HEK293 (cell line): ENCODE measurements around the gene NTSR1.

Experiments used
- GLI2 ChIP-seq: fragments of 450-650 bp; formaldehyde crosslinking; IDR thresholded peaks from 2 replicates; pipeline ENCODE4; 2017; ENCODE audit warnings: missing biosample characterization, missing genetic modification characterization, low read depth, borderline replicate concordance
- PRDM1 ChIP-seq: fragments of 450-650 bp; formaldehyde crosslinking; IDR thresholded peaks from 2 replicates; pipeline ENCODE4; 2016; ENCODE audit warnings: missing biosample characterization, missing genetic modification characterization
- YY1 ChIP-seq: fragments of 450-650 bp; formaldehyde crosslinking; IDR thresholded peaks from 2 replicates; pipeline ENCODE4 v1.5.1; 2018; ENCODE audit warnings: missing biosample characterization, missing genetic modification characterization
- ZNF214 ChIP-seq: fragments of 450-650 bp; formaldehyde crosslinking; IDR thresholded peaks from 2 replicates; pipeline ENCODE4 v1.5.1; 2017; ENCODE audit warnings: missing biosample characterization, mild to moderate bottlenecking, missing genetic modification characterization, borderline replicate concordance
- ZNF341 ChIP-seq: fragments of 450-650 bp; formaldehyde crosslinking; IDR thresholded peaks from 2 replicates; pipeline ENCODE4; 2016; ENCODE audit warnings: low read depth, missing biosample characterization, missing genetic modification characterization
- ZNF473 ChIP-seq: fragments of 450-650 bp; formaldehyde crosslinking; IDR thresholded peaks from 2 replicates; pipeline ENCODE4 v1.5.1; 2017; ENCODE audit warnings: missing biosample characterization, missing genetic modification characterization
- ZNF548 ChIP-seq: fragments of 450-650 bp; formaldehyde crosslinking; IDR thresholded peaks from 2 replicates; pipeline ENCODE4 v1.5.1; 2016; ENCODE audit warnings: missing biosample characterization, missing genetic modification characterization
- ZNF785 ChIP-seq: fragments of 450-650 bp; formaldehyde crosslinking; IDR thresholded peaks from 2 replicates; pipeline ENCODE4 v1.5.1; 2016; ENCODE audit warnings: missing biosample characterization, missing genetic modification characterization
- TF ChIP-seq, protein P1 (sequence below): fragments of 450-650 bp; formaldehyde crosslinking; IDR thresholded peaks from 2 replicates; pipeline ENCODE4 v1.5.1; 2016; ENCODE audit warnings: missing biosample characterization, missing genetic modification characterization
- TF ChIP-seq, protein P2 (sequence below): fragments of 450-650 bp; formaldehyde crosslinking; IDR thresholded peaks from 2 replicates; pipeline ENCODE4 v1.5.1; 2016; ENCODE audit warnings: missing biosample characterization, missing genetic modification characterization
- TF ChIP-seq, protein P3 (sequence below): fragments of 450-650 bp; formaldehyde crosslinking; IDR thresholded peaks from 2 replicates; pipeline ENCODE4 v1.5.1; 2016; ENCODE audit warnings: missing biosample characterization, missing genetic modification characterization
- TF ChIP-seq, protein P4 (sequence below): fragments of 450-650 bp; formaldehyde crosslinking; conservative IDR thresholded peaks from 2 replicates; pipeline ENCODE4 v1.5.1; 2016; ENCODE audit warnings: low read depth, missing biosample characterization, missing genetic modification characterization
- TF ChIP-seq, protein P5 (sequence below): fragments of 450-650 bp; formaldehyde crosslinking; IDR thresholded peaks from 2 replicates; pipeline ENCODE4 v1.5.1; 2016; ENCODE audit warnings: missing biosample characterization, missing genetic modification characterization
- TF ChIP-seq, protein P6 (sequence below): fragments of 450-650 bp; IDR thresholded peaks from 2 replicates; pipeline ENCODE4 v1.5.1; 2018; ENCODE audit warnings: missing biosample characterization, missing genetic modification characterization

DNA sequence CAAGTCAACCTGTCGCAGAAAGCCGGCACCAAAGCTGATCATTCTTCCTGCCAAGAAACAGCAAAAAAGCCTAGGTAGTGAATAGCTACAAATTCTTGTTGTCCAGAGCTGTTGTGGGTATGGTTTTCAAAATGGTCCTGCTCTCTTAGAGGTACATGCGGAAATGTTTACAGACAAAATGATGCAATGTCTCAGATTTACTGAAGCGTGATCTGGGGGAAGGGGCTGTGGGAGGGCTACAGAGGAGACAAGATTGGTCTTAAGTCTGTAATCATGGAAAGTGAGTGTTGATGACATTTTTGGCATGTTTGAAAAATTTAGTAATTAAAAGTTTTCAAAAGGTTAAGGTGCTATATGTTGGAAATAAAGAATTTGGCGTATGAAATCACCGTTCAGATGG lies 6.2 kb downstream of the NTSR1 start:
- TF ChIP-seq ZNF214 (no peak), ZNF548 (tag by site-specific recombination) (no peak), PRDM1 (tag by site-specific recombination) (no peak), ZNF473 (tag by site-specific recombination) (no peak), GLI2 (tag by site-specific recombination) (no peak), YY1 (tag by site-specific recombination) (no peak), ZNF785 (tag by site-specific recombination) (no peak), ZNF341 (tag by site-specific recombination) (no peak)
- TF ChIP-seq, protein P1, sequence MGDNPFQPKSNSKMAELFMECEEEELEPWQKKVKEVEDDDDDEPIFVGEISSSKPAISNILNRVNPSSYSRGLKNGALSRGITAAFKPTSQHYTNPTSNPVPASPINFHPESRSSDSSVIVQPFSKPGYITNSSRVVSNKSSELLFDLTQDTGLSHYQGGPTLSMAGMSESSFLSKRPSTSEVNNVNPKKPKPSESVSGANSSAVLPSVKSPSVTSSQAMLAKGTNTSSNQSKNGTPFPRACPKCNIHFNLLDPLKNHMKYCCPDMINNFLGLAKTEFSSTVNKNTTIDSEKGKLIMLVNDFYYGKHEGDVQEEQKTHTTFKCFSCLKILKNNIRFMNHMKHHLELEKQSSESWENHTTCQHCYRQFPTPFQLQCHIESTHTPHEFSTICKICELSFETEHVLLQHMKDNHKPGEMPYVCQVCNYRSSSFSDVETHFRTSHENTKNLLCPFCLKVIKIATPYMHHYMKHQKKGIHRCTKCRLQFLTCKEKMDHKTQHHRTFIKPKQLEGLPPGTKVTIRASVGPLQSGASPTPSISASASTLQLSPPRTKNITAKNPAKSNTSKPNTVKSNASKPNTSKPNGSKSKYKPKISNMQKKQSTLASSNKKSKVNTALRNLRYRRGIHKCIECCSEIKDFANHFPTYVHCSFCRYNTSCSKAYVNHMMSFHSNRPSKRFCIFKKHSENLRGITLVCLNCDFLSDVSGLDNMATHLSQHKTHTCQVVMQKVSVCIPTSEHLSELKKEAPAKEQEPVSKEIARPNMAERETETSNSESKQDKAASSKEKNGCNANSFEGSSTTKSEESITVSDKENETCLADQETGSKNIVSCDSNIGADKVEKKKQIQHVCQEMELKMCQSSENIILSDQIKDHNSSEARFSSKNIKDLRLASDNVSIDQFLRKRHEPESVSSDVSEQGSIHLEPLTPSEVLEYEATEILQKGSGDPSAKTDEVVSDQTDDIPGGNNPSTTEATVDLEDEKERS (tag by site-specific recombination): no peak
- TF ChIP-seq, protein P2, sequence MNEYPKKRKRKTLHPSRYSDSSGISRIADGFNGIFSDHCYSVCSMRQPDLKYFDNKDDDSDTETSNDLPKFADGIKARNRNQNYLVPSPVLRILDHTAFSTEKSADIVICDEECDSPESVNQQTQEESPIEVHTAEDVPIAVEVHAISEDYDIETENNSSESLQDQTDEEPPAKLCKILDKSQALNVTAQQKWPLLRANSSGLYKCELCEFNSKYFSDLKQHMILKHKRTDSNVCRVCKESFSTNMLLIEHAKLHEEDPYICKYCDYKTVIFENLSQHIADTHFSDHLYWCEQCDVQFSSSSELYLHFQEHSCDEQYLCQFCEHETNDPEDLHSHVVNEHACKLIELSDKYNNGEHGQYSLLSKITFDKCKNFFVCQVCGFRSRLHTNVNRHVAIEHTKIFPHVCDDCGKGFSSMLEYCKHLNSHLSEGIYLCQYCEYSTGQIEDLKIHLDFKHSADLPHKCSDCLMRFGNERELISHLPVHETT (tag by site-specific recombination): no peak
- TF ChIP-seq, protein P3, sequence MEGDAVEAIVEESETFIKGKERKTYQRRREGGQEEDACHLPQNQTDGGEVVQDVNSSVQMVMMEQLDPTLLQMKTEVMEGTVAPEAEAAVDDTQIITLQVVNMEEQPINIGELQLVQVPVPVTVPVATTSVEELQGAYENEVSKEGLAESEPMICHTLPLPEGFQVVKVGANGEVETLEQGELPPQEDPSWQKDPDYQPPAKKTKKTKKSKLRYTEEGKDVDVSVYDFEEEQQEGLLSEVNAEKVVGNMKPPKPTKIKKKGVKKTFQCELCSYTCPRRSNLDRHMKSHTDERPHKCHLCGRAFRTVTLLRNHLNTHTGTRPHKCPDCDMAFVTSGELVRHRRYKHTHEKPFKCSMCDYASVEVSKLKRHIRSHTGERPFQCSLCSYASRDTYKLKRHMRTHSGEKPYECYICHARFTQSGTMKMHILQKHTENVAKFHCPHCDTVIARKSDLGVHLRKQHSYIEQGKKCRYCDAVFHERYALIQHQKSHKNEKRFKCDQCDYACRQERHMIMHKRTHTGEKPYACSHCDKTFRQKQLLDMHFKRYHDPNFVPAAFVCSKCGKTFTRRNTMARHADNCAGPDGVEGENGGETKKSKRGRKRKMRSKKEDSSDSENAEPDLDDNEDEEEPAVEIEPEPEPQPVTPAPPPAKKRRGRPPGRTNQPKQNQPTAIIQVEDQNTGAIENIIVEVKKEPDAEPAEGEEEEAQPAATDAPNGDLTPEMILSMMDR (tag by site-specific recombination): no peak
- TF ChIP-seq, protein P4, sequence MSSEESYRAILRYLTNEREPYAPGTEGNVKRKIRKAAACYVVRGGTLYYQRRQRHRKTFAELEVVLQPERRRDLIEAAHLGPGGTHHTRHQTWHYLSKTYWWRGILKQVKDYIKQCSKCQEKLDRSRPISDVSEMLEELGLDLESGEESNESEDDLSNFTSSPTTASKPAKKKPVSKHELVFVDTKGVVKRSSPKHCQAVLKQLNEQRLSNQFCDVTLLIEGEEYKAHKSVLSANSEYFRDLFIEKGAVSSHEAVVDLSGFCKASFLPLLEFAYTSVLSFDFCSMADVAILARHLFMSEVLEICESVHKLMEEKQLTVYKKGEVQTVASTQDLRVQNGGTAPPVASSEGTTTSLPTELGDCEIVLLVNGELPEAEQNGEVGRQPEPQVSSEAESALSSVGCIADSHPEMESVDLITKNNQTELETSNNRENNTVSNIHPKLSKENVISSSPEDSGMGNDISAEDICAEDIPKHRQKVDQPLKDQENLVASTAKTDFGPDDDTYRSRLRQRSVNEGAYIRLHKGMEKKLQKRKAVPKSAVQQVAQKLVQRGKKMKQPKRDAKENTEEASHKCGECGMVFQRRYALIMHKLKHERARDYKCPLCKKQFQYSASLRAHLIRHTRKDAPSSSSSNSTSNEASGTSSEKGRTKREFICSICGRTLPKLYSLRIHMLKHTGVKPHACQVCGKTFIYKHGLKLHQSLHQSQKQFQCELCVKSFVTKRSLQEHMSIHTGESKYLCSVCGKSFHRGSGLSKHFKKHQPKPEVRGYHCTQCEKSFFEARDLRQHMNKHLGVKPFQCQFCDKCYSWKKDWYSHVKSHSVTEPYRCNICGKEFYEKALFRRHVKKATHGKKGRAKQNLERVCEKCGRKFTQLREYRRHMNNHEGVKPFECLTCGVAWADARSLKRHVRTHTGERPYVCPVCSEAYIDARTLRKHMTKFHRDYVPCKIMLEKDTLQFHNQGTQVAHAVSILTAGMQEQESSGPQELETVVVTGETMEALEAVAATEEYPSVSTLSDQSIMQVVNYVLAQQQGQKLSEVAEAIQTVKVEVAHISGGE (tag by site-specific recombination): no peak
- TF ChIP-seq, protein P5, sequence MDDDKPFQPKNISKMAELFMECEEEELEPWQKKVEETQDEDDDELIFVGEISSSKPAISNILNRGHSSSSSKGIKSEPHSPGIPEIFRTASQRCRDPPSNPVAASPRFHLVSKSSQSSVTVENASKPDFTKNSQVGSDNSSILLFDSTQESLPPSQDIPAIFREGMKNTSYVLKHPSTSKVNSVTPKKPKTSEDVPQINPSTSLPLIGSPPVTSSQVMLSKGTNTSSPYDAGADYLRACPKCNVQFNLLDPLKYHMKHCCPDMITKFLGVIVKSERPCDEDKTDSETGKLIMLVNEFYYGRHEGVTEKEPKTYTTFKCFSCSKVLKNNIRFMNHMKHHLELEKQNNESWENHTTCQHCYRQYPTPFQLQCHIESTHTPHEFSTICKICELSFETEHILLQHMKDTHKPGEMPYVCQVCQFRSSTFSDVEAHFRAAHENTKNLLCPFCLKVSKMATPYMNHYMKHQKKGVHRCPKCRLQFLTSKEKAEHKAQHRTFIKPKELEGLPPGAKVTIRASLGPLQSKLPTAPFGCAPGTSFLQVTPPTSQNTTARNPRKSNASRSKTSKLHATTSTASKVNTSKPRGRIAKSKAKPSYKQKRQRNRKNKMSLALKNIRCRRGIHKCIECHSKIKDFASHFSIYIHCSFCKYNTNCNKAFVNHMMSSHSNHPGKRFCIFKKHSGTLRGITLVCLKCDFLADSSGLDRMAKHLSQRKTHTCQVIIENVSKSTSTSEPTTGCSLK: no peak
- TF ChIP-seq, protein P6, sequence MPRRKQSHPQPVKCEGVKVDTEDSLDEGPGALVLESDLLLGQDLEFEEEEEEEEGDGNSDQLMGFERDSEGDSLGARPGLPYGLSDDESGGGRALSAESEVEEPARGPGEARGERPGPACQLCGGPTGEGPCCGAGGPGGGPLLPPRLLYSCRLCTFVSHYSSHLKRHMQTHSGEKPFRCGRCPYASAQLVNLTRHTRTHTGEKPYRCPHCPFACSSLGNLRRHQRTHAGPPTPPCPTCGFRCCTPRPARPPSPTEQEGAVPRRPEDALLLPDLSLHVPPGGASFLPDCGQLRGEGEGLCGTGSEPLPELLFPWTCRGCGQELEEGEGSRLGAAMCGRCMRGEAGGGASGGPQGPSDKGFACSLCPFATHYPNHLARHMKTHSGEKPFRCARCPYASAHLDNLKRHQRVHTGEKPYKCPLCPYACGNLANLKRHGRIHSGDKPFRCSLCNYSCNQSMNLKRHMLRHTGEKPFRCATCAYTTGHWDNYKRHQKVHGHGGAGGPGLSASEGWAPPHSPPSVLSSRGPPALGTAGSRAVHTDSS (tag by site-specific recombination): no peak
